ENCODE data around the gene TNFRSF13B. TPM values are rescaled to one million over a fixed set of nuclear protein-coding genes. Genes with fewer than 3 reads are reported as not detected.
"Not testable (repeated sequence)": the region's sequence is repeated elsewhere in the genome, so short reads cannot be mapped to it uniquely, and the experiment has no call there.

TNFRSF13B gene
- total RNA-seq, 1 experiment from 2014 or later: not detected

DNA sequence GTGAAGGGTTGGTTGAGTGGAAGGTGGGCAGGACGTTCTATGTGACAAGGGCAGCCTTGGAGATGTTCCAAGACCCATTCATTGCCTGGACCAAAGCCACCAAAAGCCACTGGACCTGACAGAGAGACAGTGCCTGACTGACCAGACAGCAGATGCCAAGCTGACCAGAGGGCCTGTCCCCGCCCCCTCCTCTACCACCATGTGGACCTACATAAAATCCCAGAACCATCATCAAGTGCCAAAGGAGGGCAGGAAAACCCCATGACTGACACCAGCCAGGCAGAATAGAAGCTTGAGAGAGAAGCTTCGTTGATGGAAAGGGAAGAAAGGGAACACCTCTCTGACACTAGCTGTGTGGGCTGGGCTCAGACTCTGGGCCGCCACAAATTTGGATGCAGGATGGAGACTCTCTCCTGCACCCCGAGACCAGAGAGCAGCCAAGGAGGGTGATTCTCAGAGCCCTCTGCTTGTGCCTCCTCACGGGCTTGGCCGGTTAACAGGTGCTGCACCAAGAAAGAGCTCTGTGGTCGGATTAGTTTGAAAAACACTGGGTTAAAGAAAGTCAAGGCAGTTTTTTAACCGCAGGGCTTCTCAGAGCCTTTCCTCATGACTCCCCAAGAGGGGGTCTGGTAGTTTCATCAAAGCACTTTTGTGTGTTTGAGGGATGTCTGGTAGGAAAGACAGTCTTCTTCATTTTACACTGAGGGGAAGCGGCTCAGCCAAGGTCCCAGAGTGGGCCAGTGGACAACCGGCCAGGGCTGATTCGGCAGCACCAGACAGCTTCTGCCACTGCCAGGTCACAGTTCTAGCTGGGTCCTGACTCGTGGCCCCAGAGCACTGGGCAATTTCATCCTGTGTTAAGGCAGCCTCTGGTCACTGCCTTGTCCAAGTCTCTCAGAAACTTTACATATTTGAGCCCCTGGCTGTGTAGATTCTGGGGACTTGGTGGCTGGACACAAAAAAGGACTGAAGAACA lies 1.7 kb downstream of the TNFRSF13B start:
- Mint-ChIP-seq H3K4me3 (ENCODE audit: unreplicated experiment) (no peak overlapping the region), H3K27me3 (ENCODE audit: insufficient read depth, unreplicated experiment) (peaks cover 79% of the 10 kb centered on the region), H3K27ac (ENCODE audit: low read depth, unreplicated experiment) (no peak overlapping the region), H3K4me1 (ENCODE audit: insufficient read depth, unreplicated experiment) (no peaks in the 10 kb centered on the region), H3K36me3 (ENCODE audit: insufficient read depth, unreplicated experiment) (no peaks in the 10 kb centered on the region), H3K9me3 (ENCODE audit: unreplicated experiment) (no peaks in the 10 kb centered on the region)
- no TSS peak for BruUV-seq (replicated peaks)
- no peak for DNase-seq (ENCODE audit: unreplicated experiment)
- intact Hi-C loops (cut with micrococcal nuclease): no loop called here
- ChIA-PET POLR2A (no interaction called here), CTCF (interaction anchor here (1.1 kb wide), 1 partner anchor 12 kb away, joined by 3 read pairs; no protein-coding TSS in a partner anchor)
- TF ChIP-seq, protein P1, sequence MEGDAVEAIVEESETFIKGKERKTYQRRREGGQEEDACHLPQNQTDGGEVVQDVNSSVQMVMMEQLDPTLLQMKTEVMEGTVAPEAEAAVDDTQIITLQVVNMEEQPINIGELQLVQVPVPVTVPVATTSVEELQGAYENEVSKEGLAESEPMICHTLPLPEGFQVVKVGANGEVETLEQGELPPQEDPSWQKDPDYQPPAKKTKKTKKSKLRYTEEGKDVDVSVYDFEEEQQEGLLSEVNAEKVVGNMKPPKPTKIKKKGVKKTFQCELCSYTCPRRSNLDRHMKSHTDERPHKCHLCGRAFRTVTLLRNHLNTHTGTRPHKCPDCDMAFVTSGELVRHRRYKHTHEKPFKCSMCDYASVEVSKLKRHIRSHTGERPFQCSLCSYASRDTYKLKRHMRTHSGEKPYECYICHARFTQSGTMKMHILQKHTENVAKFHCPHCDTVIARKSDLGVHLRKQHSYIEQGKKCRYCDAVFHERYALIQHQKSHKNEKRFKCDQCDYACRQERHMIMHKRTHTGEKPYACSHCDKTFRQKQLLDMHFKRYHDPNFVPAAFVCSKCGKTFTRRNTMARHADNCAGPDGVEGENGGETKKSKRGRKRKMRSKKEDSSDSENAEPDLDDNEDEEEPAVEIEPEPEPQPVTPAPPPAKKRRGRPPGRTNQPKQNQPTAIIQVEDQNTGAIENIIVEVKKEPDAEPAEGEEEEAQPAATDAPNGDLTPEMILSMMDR (IDR thresholded peaks at IDR 0.05; ENCODE audit: unreplicated experiment): no peak

GRCh38 chr17:16968786-16969185 lies 3.1 kb downstream of the TNFRSF13B start:
- no peaks in the 10 kb centered on the region for H3K36me3 Mint-ChIP-seq (ENCODE audit: insufficient read depth, unreplicated experiment)
- no TSS peak for BruUV-seq (replicated peaks)
- H3K9me3 Mint-ChIP-seq (ENCODE audit: unreplicated experiment): no peaks in the 10 kb centered on the region
- H3K27ac Mint-ChIP-seq (ENCODE audit: low read depth, unreplicated experiment): no peak overlapping the region
- CTCF ChIA-PET: interaction anchor here (0.7 to 1.2 kb wide), 3 partner anchors 14 to 67 kb away, joined by 3 read pairs; no protein-coding TSS in a partner anchor
- intact Hi-C loops (cut with micrococcal nuclease): no loop called here
- H3K4me1 Mint-ChIP-seq (ENCODE audit: insufficient read depth, unreplicated experiment): no peaks in the 10 kb centered on the region
- no peak overlapping the region for H3K4me3 Mint-ChIP-seq (ENCODE audit: unreplicated experiment)
- H3K27me3 Mint-ChIP-seq (ENCODE audit: insufficient read depth, unreplicated experiment): peaks cover 86% of the 10 kb centered on the region
- TF ChIP-seq, protein P1 (IDR thresholded peaks at IDR 0.05; ENCODE audit: unreplicated experiment): no peak
- POLR2A ChIA-PET: interaction anchor here (0.5 to 1.1 kb wide), 2 partner anchors 139 to 268 kb away, joined by 3 read pairs; partner anchors contain the start of gene FLCN
- DNase-seq (ENCODE audit: unreplicated experiment): no peak

DNA sequence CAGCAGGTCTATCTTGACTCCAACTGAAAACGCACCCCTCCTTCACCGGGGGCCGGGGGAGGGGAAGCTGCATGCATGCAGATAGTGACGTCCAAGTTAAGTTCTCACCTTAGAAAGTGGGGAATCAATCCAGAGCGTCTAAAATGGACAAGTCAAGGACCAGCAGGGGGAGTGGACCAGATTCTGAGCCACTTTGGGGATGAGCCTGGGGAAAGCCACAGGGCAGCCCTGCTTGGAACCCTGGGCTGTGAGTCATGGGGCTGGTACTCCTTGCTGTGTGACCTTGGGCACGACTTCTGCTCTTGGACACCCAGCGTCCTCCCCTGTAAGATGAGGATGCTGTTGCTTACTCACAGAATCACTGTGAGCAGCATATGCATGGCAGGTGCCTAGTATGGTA lies 9.1 kb downstream of the TNFRSF13B start:
- peaks cover 13% of the 10 kb centered on the region for H3K9me3 Mint-ChIP-seq (ENCODE audit: unreplicated experiment)
- no peak overlapping the region for H3K4me3 Mint-ChIP-seq (ENCODE audit: unreplicated experiment)
- H3K4me1 Mint-ChIP-seq (ENCODE audit: insufficient read depth, unreplicated experiment): no peaks in the 10 kb centered on the region
- H3K27ac Mint-ChIP-seq (ENCODE audit: low read depth, unreplicated experiment): no peak overlapping the region
- intact Hi-C loops (cut with micrococcal nuclease): no loop called here
- no TSS peak for BruUV-seq (replicated peaks)
- TF ChIP-seq, protein P1 (IDR thresholded peaks at IDR 0.05; ENCODE audit: unreplicated experiment): no peak
- H3K36me3 Mint-ChIP-seq (ENCODE audit: insufficient read depth, unreplicated experiment): no peaks in the 10 kb centered on the region
- CTCF ChIA-PET: interaction anchor here (0.6 to 1.3 kb wide), 2 partner anchors 12 to 65 kb away, joined by 4 to 7 read pairs; no protein-coding TSS in a partner anchor
- POLR2A ChIA-PET: interaction anchor here (0.7 kb wide), 1 partner anchor 9 kb away, joined by 3 read pairs; the partner anchor contains the start of gene TNFRSF13B
- peak; percentile 51 for DNase-seq (ENCODE audit: unreplicated experiment)
- peaks cover 93% of the 10 kb centered on the region for H3K27me3 Mint-ChIP-seq (ENCODE audit: insufficient read depth, unreplicated experiment)

DNA sequence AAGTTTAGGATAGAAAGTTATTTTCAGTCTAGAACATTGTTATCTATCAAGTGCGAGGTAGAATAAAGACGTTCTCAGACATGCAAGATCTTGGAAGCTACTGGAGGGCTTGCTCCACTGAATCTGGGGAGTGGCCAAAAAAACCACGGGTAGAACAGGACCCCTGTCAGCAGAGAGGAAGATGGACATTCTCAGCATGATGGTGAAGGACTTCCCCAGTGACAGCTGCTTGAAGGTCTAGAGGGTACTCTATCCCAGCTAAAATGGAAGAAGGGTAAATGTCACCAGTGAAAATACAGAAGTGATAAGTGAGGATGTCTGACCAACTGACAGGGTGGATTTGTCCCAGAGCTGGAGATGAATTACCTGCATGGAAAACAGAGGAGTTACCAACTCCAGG lies 10.1 kb downstream of the TNFRSF13B start:
- intact Hi-C loops (cut with micrococcal nuclease): no loop called here
- no TSS peak for BruUV-seq (replicated peaks)
- peaks cover 13% of the 10 kb centered on the region for H3K9me3 Mint-ChIP-seq (ENCODE audit: unreplicated experiment)
- TF ChIP-seq, protein P1 (IDR thresholded peaks at IDR 0.05; ENCODE audit: unreplicated experiment): no peak
- H3K4me1 Mint-ChIP-seq (ENCODE audit: insufficient read depth, unreplicated experiment): no peaks in the 10 kb centered on the region
- CTCF ChIA-PET: interaction anchor here (1.3 kb wide), 1 partner anchor 13 kb away, joined by 4 read pairs; no protein-coding TSS in a partner anchor
- POLR2A ChIA-PET: no interaction called here
- H3K27ac Mint-ChIP-seq (ENCODE audit: low read depth, unreplicated experiment): no peak overlapping the region
- H3K27me3 Mint-ChIP-seq (ENCODE audit: insufficient read depth, unreplicated experiment): peaks cover 99% of the 10 kb centered on the region
- no peaks in the 10 kb centered on the region for H3K36me3 Mint-ChIP-seq (ENCODE audit: insufficient read depth, unreplicated experiment)
- no peak for DNase-seq (ENCODE audit: unreplicated experiment)
- no peak overlapping the region for H3K4me3 Mint-ChIP-seq (ENCODE audit: unreplicated experiment)

DNA sequence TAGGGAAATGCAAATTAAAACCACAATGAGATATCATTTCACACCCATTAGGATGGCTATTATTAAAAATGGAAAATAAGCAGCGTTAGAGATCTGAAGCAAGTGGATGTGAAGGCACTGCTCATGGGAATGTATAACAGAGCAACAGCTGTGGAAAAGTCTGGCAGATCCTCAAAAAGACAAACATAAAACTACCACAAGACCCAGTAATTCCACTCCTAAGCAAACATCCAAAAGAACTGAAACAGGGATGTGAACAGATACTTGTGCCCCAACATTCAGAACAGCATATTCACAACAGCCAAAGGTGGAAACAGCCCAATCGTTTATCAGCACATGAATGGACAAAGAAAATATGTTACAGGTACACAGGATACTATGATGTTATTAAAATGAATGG lies 10.9 kb downstream of the TNFRSF13B start:
- BruUV-seq (replicated peaks); H3K4me1 Mint-ChIP-seq (ENCODE audit: insufficient read depth, unreplicated experiment); CTCF ChIA-PET: not testable (repeated sequence)

DNA sequence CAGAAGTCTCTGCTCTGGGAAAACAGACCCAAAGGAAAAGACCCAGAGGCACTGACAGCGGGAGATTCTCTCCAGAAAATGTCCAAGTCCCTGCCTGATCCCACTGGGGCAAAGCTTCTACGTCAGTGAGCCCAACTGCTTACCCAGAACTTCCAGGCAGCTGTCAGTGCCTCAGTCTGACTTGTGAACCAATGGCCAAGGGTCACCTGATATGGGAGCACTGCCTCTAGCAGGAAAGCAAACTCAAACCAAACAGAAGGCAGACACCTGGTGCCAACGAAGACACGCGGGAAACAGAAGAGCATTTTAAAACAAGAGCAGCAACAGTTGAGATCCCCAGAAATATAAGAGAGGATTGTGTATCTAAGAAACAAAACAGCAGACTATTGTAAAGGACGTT lies 16.9 kb downstream of the TNFRSF13B start:
- H3K4me1 Mint-ChIP-seq (ENCODE audit: insufficient read depth, unreplicated experiment): not testable (repeated sequence)
- peaks cover 81% of the 10 kb centered on the region for H3K27me3 Mint-ChIP-seq (ENCODE audit: insufficient read depth, unreplicated experiment)

More for the DNA sequence above, 10.9 kb downstream of the TNFRSF13B start:
- intact Hi-C loops (cut with micrococcal nuclease); H3K36me3 Mint-ChIP-seq (ENCODE audit: insufficient read depth, unreplicated experiment); POLR2A ChIA-PET; H3K27ac Mint-ChIP-seq (ENCODE audit: low read depth, unreplicated experiment); DNase-seq (ENCODE audit: unreplicated experiment); H3K4me3 Mint-ChIP-seq (ENCODE audit: unreplicated experiment): not testable (repeated sequence)
- Mint-ChIP-seq H3K27me3 (ENCODE audit: insufficient read depth, unreplicated experiment) (peaks cover 99% of the 10 kb centered on the region), H3K9me3 (ENCODE audit: unreplicated experiment) (peaks cover 20% of the 10 kb centered on the region)

More for the DNA sequence above, 16.9 kb downstream of the TNFRSF13B start:
- H3K27ac Mint-ChIP-seq (ENCODE audit: low read depth, unreplicated experiment); H3K36me3 Mint-ChIP-seq (ENCODE audit: insufficient read depth, unreplicated experiment); H3K4me3 Mint-ChIP-seq (ENCODE audit: unreplicated experiment); intact Hi-C loops (cut with micrococcal nuclease); DNase-seq (ENCODE audit: unreplicated experiment); CTCF ChIA-PET; BruUV-seq (replicated peaks); POLR2A ChIA-PET: not testable (repeated sequence)
- peaks cover 15% of the 10 kb centered on the region for H3K9me3 Mint-ChIP-seq (ENCODE audit: unreplicated experiment)
